Tibial nerve (tissue), 3 donors: ENCODE results near the gene NCEH1.
"Not testable (repeated sequence)": the region's sequence is repeated elsewhere in the genome, so short reads cannot be mapped to it uniquely, and the experiment has no call there.

ENCODE experiments used
- POLR2A ChIP-seq, 2 donors: fragments of 450-650 bp; IDR thresholded peaks; one replicate each; pipeline ENCODE4 v1.6.1; 2017; ENCODE audit warnings: antibody characterized with exemption in 2 of 2, mild to moderate bottlenecking in 2 of 2, moderate library complexity in 2 of 2
- TF ChIP-seq, protein P1 (sequence below), 5 experiments: fragments of 200-600 bp in 3 of 5; fragments of 450-650 bp in 2 of 5; sonication (generic) in 3 of 5; IDR thresholded peaks; one replicate each; pipeline ENCODE4 v1.5.1; 2016 to 2019; ENCODE audit warnings: antibody characterized with exemption in 5 of 5, mild to moderate bottlenecking in 3 of 5, moderate library complexity in 2 of 5

DNA sequence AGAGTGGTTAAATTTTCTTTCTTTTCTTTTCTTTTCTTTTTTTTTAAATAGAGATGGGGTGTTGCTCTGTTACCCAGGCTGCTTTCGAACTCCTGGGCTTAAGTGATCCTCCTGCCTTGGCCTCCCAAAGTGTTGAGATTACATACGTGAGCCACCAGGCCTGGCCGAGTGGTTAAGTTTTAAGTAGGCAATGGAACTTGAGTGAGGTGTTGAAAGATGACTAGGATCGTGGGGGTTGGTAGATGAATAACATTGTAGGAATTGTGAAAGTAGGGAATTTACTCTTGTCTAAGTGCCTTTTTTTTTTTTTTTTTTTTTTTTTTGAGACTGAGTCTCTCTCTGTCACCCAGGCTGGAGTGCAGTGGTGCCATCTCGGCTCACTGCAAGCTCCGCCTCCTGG lies 49.5 kb upstream of the NCEH1 start:
- TF ChIP-seq, protein P1, sequence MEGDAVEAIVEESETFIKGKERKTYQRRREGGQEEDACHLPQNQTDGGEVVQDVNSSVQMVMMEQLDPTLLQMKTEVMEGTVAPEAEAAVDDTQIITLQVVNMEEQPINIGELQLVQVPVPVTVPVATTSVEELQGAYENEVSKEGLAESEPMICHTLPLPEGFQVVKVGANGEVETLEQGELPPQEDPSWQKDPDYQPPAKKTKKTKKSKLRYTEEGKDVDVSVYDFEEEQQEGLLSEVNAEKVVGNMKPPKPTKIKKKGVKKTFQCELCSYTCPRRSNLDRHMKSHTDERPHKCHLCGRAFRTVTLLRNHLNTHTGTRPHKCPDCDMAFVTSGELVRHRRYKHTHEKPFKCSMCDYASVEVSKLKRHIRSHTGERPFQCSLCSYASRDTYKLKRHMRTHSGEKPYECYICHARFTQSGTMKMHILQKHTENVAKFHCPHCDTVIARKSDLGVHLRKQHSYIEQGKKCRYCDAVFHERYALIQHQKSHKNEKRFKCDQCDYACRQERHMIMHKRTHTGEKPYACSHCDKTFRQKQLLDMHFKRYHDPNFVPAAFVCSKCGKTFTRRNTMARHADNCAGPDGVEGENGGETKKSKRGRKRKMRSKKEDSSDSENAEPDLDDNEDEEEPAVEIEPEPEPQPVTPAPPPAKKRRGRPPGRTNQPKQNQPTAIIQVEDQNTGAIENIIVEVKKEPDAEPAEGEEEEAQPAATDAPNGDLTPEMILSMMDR (IDR thresholded peaks at IDR 0.05): not testable (repeated sequence)
- not testable (repeated sequence) for TF ChIP-seq POLR2A (IDR thresholded peaks at IDR 0.05)
